Uterus (tissue), 4 donors: ENCODE results near the gene LSS. TPM values are rescaled to one million over a fixed set of nuclear protein-coding genes. Genes with fewer than 3 reads are reported as not detected.
A peak's percentile ranks its signal among the peaks of the same experiment; 100 is the strongest.

Source experiments
- DNase-seq, 2 donors: peaks; one replicate each; pipeline ENCODE4 v3.0.0-alpha.2; 2019 to 2020
- H3K27ac ChIP-seq, 2 donors: fragments of 200-600 bp; sonication (generic); 1 replicate in 1 of 2; 2 replicates in 1 of 2; pipeline ENCODE4 v1.5.1; 2016 to 2018
- H3K27me3 ChIP-seq, 2 donors: fragments of 200-600 bp; sonication (generic); one replicate each; pipeline ENCODE4 v1.5.1; 2018 to 2019; ENCODE audit warnings: control low read depth in 1 of 2
- H3K36me3 ChIP-seq, 2 donors: fragments of 200-600 bp; sonication (generic); one replicate each; pipeline ENCODE4 v1.5.1; 2019; ENCODE audit warnings: control low read depth in 1 of 2
- H3K4me1 ChIP-seq, 2 donors: fragments of 200-600 bp; sonication (generic); one replicate each; pipeline ENCODE4 v1.5.1; 2018 to 2019; ENCODE audit warnings: control low read depth in 1 of 2
- H3K4me3 ChIP-seq, 2 donors: fragments of 200-600 bp; sonication (generic); 1 replicate in 1 of 2; 2 replicates in 1 of 2; pipeline ENCODE4 v1.5.1; 2018 to 2019; ENCODE audit warnings: mild to moderate bottlenecking in 1 of 2
- H3K9me3 ChIP-seq, 2 donors: fragments of 200-600 bp; sonication (generic); one replicate each; pipeline ENCODE4 v1.5.1; 2019; ENCODE audit warnings: control low read depth in 1 of 2
- CTCF ChIP-seq, 4 experiments: fragments of 200-600 bp in 2 of 4; fragments of 450-650 bp in 2 of 4; sonication (generic) in 2 of 4; IDR thresholded peaks; one replicate each; pipeline ENCODE4 v1.5.1; 2016 to 2019; ENCODE audit warnings: antibody characterized with exemption in 4 of 4, mild to moderate bottlenecking in 2 of 4, moderate library complexity in 1 of 4
- POLR2A ChIP-seq, 2 donors: fragments of 450-650 bp; IDR thresholded peaks; one replicate each; pipeline ENCODE4 v1.6.1; 2016; ENCODE audit warnings: antibody characterized with exemption in 2 of 2, mild to moderate bottlenecking in 1 of 2, moderate library complexity in 1 of 2
- intact Hi-C: fragments of 100-400 bp; cut with DNase I; formaldehyde crosslinking; loops from one replicate; pipeline ENCODE4 v1.15.1; 2023; ENCODE audit warnings: low total_unique reads
- total RNA-seq, 4 donors: library from RNA; depleted of rRNA in 3 of 4; stranded (reverse); fragments of >200 nt in 3 of 4; gene quantifications; one replicate each; pipeline versions ENCODE4 v1.1.0 to v1.2.4, GENCODE V29; 2014 to 2023
- donor health status: DM: yes; HTN: yes; CAD: no.

Gene LSS
- total RNA-seq, 4 donors from 2014 or later: 35.4 to 94.0 (median 41.5) TPM

- H3K27ac ChIP-seq: no peak overlapping the region
- H3K27me3 ChIP-seq: no peaks in the 10 kb centered on the region
- no peak overlapping the region for H3K4me3 ChIP-seq
- TF ChIP-seq POLR2A (IDR thresholded peaks at IDR 0.05) (no peak), CTCF (IDR thresholded peaks at IDR 0.05) (no peak)
- no peak for DNase-seq
- no peaks in the 10 kb centered on the region for H3K9me3 ChIP-seq
- peaks cover 0 to 6% of the 10 kb centered on the region in 2 donors for H3K4me1 ChIP-seq
- H3K36me3 ChIP-seq: no peaks in the 10 kb centered on the region
- intact Hi-C loops: no loop called here
These were observed 34.7 kb downstream of the LSS start for GRCh38 chr21:46193829-46194373.

- Histone ChIP-seq H3K27ac (no peak overlapping the region), H3K4me1 (peaks cover 0 to 6% of the 10 kb centered on the region in 2 donors), H3K9me3 (no peaks in the 10 kb centered on the region), H3K4me3 (no peak overlapping the region), H3K27me3 (no peaks in the 10 kb centered on the region), H3K36me3 (no peaks in the 10 kb centered on the region)
- no peak for DNase-seq
- TF ChIP-seq CTCF (IDR thresholded peaks at IDR 0.05) (no peak), POLR2A (IDR thresholded peaks at IDR 0.05) (no peak)
- intact Hi-C loops: no loop called here
These were observed 36.6 kb downstream of the LSS start for GRCh38 chr21:46191686-46192575.

GRCh38 chr21:46191257-46191685 lies 37.3 kb downstream of the LSS start:
- TF ChIP-seq POLR2A (IDR thresholded peaks at IDR 0.05) (no peak), CTCF (IDR thresholded peaks at IDR 0.05) (no peak)
- Histone ChIP-seq H3K27me3 (no peaks in the 10 kb centered on the region), H3K36me3 (no peaks in the 10 kb centered on the region), H3K4me1 (peaks cover 0 to 6% of the 10 kb centered on the region in 2 donors), H3K27ac (peak overlapping the region in 1 of 2 donors; percentile 47), H3K4me3 (no peak overlapping the region), H3K9me3 (no peaks in the 10 kb centered on the region)
- DNase-seq: peak; percentile 25 to 58
- intact Hi-C loops: no loop called here

GRCh38 chr21:46190491-46191131 lies 38.0 kb downstream of the LSS start:
- DNase-seq: peak in 1 of 2 donors; percentile 11
- peak overlapping the region; percentile 24 to 47 for H3K27ac ChIP-seq
- H3K27me3 ChIP-seq: no peaks in the 10 kb centered on the region
- no peaks in the 10 kb centered on the region for H3K36me3 ChIP-seq
- H3K4me3 ChIP-seq: no peak overlapping the region
- intact Hi-C loops: no loop called here
- TF ChIP-seq POLR2A (IDR thresholded peaks at IDR 0.05) (no peak), CTCF (IDR thresholded peaks at IDR 0.05) (no peak)
- H3K4me1 ChIP-seq: peaks cover 0 to 6% of the 10 kb centered on the region in 2 donors
- H3K9me3 ChIP-seq: no peaks in the 10 kb centered on the region
